ENCODE measurements around the gene AGGF1. TPM values are rescaled to one million over a fixed set of nuclear protein-coding genes. Genes with fewer than 3 reads are reported as not detected.

Gene AGGF1
- total RNA-seq, 4 donors from 2014 or later: 30.6 to 69.6 (median 50.1) TPM

DNA sequence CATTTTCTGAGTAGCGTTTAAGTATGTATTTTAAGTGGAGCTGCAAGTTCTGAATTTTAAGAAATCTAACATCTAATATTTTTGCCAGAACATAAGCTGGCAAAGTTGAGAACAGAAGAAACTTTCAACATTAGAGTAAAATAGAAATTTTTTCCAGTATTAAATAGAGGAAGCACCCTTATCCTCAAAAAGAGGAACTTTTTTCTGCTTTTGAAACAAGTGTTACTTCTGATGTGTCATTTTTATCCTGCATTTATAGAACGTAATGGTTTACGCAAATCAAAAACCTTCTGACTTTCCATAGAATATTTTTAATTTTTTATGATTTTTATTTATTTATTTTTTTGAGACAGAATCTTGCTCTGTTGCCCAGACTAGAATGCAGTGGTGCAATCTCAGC is 35.1 kb downstream of the AGGF1 start:
- no peaks in the 10 kb centered on the region for H3K27me3 ChIP-seq
- H3K4me3 ChIP-seq: no peak overlapping the region
- DNase-seq: no peak
- no peak overlapping the region for H3K27ac ChIP-seq
- H3K4me1 ChIP-seq: no peaks in the 10 kb centered on the region
- in situ Hi-C loops (cut with MboI; ENCODE audit: low pct_ligation_motif_present in 1 of 4, low pct_unique_long_range_greater_than_20kb in 1 of 4, low sequenced_read_pairs in 3 of 4): no loop called here
- H3K9me3 ChIP-seq: no peaks in the 10 kb centered on the region
- intact Hi-C loops (cut with DNase I; ENCODE audit: low total_unique reads): no loop called here
- H3K36me3 ChIP-seq: peaks cover 0 to 43% (median 19%) of the 10 kb centered on the region in 4 donors
- no peak for TF ChIP-seq EP300 (IDR thresholded peaks at IDR 0.05; ENCODE audit: low read depth)
- TF ChIP-seq POLR2AphosphoS5 (IDR thresholded peaks at IDR 0.05): no peak
- TF ChIP-seq, protein P1, sequence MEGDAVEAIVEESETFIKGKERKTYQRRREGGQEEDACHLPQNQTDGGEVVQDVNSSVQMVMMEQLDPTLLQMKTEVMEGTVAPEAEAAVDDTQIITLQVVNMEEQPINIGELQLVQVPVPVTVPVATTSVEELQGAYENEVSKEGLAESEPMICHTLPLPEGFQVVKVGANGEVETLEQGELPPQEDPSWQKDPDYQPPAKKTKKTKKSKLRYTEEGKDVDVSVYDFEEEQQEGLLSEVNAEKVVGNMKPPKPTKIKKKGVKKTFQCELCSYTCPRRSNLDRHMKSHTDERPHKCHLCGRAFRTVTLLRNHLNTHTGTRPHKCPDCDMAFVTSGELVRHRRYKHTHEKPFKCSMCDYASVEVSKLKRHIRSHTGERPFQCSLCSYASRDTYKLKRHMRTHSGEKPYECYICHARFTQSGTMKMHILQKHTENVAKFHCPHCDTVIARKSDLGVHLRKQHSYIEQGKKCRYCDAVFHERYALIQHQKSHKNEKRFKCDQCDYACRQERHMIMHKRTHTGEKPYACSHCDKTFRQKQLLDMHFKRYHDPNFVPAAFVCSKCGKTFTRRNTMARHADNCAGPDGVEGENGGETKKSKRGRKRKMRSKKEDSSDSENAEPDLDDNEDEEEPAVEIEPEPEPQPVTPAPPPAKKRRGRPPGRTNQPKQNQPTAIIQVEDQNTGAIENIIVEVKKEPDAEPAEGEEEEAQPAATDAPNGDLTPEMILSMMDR (IDR thresholded peaks at IDR 0.05): no peak
- TF ChIP-seq POLR2A (IDR thresholded peaks at IDR 0.05): no peak
- 87 to 90% methylated on average over 3 of the region's 3 CpGs for whole genome bisulfite sequencing, 2 donors (ENCODE audit: low coverage in 1 of 2)

DNA sequence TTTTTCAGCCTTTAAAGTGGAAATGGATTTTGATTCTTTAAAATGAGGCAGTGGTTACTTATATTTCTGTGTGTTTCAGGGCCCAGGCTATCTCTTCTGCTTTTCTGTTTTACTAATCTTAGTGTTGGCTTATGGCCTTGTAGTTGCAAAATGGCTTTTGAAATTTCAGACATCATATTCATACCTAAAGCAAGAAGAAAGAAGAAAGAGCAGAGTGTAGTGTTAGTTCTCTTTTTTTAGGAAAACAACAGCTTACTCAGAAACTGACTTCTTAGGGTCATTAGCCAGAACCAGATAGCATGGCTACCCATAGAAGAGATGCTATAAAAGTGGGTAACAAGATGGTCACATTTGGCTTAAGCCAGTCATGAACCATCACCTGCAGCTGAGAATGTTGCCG is 36.0 kb downstream of the AGGF1 start:
- Histone ChIP-seq H3K27me3 (no peaks in the 10 kb centered on the region), H3K9me3 (no peaks in the 10 kb centered on the region), H3K4me1 (no peaks in the 10 kb centered on the region), H3K4me3 (no peak overlapping the region), H3K27ac (no peak overlapping the region), H3K36me3 (peaks cover 0 to 34% (median 14%) of the 10 kb centered on the region in 4 donors)
- TF ChIP-seq POLR2AphosphoS5 (IDR thresholded peaks at IDR 0.05): no peak
- TF ChIP-seq EP300 (IDR thresholded peaks at IDR 0.05; ENCODE audit: low read depth): no peak
- TF ChIP-seq, protein P1 (IDR thresholded peaks at IDR 0.05): no peak
- TF ChIP-seq POLR2A (IDR thresholded peaks at IDR 0.05): no peak
- 87 to 100% methylated on average over 1 of the region's 1 CpG for WGBS, 2 donors (ENCODE audit: low coverage in 1 of 2)
- DNase-seq: no peak
- in situ Hi-C loops (cut with MboI; ENCODE audit: low pct_ligation_motif_present in 1 of 4, low pct_unique_long_range_greater_than_20kb in 1 of 4, low sequenced_read_pairs in 3 of 4) (no loop called here), intact Hi-C loops (cut with DNase I; ENCODE audit: low total_unique reads) (no loop called here)

DNA sequence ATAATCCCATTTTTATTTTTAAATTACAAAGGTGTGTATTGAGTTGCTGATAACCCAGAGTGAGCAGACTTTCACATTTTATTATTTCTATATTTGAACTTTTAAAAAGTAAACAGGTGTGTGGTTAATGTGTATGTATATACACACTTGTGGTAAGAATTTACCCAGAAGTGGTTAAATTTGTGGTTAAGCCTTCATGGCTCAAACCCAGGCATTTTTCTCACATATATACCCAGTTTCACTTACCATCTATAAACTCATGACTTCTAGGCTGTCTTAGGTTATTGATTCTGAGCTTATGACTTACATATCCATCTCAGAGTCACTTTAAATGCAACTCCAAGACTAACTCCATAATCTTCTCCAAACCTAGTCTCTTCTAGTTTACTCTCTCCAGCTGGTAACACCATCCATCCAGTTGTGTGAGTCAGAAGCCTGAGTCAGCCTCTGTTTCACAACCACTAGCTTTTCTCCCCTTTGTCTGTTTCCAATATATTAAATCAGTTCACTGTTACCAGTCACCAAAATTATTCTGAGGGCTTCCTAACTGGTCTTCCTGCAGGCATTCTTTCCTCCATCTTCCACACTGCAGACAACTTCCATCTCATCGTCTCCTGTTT is 36.7 kb downstream of the AGGF1 start:
- Histone ChIP-seq H3K4me3 (no peak overlapping the region), H3K36me3 (peaks cover 0 to 27% (median 10%) of the 10 kb centered on the region in 4 donors), H3K9me3 (no peaks in the 10 kb centered on the region), H3K27me3 (no peaks in the 10 kb centered on the region), H3K4me1 (no peaks in the 10 kb centered on the region), H3K27ac (no peak overlapping the region)
- intact Hi-C loops (cut with DNase I; ENCODE audit: low total_unique reads): no loop called here
- no peak for TF ChIP-seq POLR2A (IDR thresholded peaks at IDR 0.05)
- TF ChIP-seq, protein P1 (IDR thresholded peaks at IDR 0.05): no peak
- 33 to 35% methylated on average over 1 of the region's 1 CpG for WGBS, 2 donors (ENCODE audit: low coverage in 1 of 2)
- no peak for DNase-seq
- in situ Hi-C loops (cut with MboI; ENCODE audit: low pct_ligation_motif_present in 1 of 4, low pct_unique_long_range_greater_than_20kb in 1 of 4, low sequenced_read_pairs in 3 of 4): no loop called here

DNA sequence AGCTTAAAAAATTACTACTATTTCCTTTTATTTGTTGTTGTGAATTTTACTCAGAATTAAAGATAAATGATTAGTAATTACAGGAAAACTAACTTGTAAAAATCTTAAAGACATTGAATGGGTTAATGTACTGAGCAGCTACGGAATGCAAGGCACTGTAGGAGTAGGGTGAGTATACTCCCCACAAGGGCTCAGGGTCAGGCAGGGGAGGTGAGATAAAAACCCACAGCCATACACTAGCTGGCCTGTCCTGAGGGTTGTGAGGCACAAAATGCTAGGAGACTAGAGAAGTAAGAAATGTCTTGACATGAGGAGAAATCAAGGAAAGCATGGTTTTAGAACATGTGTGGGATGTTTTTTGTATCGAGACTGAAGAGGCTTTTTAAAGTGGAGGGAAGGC is 43.5 kb downstream of the AGGF1 start:
- TF ChIP-seq, protein P1 (IDR thresholded peaks at IDR 0.05): no peak
- TF ChIP-seq POLR2A (IDR thresholded peaks at IDR 0.05) (no peak), POLR2AphosphoS5 (IDR thresholded peaks at IDR 0.05) (no peak)
- DNase-seq: no peak
- 70 to 88% methylated on average over 2 of the region's 2 CpGs for WGBS, 2 donors (ENCODE audit: low coverage in 1 of 2)
- no peak overlapping the region for H3K4me3 ChIP-seq
- peaks cover 0 to 12% (median 7%) of the 10 kb centered on the region in 4 donors for H3K4me1 ChIP-seq
- no peaks in the 10 kb centered on the region for H3K9me3 ChIP-seq
- in situ Hi-C loops (cut with MboI; ENCODE audit: low pct_ligation_motif_present in 1 of 4, low pct_unique_long_range_greater_than_20kb in 1 of 4, low sequenced_read_pairs in 3 of 4) (no loop called here), intact Hi-C loops (cut with DNase I; ENCODE audit: low total_unique reads) (no loop called here)
- H3K27me3 ChIP-seq: no peaks in the 10 kb centered on the region
- peaks cover 0 to 3% (median 0%) of the 10 kb centered on the region in 4 donors for H3K36me3 ChIP-seq
- no peak overlapping the region for H3K27ac ChIP-seq

Data from transverse colon (tissue), 4 donors.